ENCODE data around the gene SORL1. TPM values are rescaled to one million over a fixed set of nuclear protein-coding genes. Genes with fewer than 3 reads are reported as not detected.

Gene SORL1
- total RNA-seq, 1 donor from 2014 or later = 46.0 TPM

- peaks cover 12% of the 10 kb centered on the region for H3K4me1 Mint-ChIP-seq
- TF ChIP-seq EZH2phosphoT487 (IDR thresholded peaks at IDR 0.05) (no peak), EZH2 (IDR thresholded peaks at IDR 0.05) (no peak)
- TF ChIP-seq, protein P1, sequence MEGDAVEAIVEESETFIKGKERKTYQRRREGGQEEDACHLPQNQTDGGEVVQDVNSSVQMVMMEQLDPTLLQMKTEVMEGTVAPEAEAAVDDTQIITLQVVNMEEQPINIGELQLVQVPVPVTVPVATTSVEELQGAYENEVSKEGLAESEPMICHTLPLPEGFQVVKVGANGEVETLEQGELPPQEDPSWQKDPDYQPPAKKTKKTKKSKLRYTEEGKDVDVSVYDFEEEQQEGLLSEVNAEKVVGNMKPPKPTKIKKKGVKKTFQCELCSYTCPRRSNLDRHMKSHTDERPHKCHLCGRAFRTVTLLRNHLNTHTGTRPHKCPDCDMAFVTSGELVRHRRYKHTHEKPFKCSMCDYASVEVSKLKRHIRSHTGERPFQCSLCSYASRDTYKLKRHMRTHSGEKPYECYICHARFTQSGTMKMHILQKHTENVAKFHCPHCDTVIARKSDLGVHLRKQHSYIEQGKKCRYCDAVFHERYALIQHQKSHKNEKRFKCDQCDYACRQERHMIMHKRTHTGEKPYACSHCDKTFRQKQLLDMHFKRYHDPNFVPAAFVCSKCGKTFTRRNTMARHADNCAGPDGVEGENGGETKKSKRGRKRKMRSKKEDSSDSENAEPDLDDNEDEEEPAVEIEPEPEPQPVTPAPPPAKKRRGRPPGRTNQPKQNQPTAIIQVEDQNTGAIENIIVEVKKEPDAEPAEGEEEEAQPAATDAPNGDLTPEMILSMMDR (IDR thresholded peaks at IDR 0.05) = no peak
- H3K9me3 Mint-ChIP-seq = no peaks in the 10 kb centered on the region
- Histone ChIP-seq H3K4me1 (peaks cover 23% of the 10 kb centered on the region), H2AFZ (replicated peaks) (no peak overlapping the region), H3K36me3 (no peaks in the 10 kb centered on the region), H3F3A (ENCODE audit: low read depth) (peaks cover under 1% of the 10 kb centered on the region), H3K79me2 (ENCODE audit: low read depth) (peaks cover 32% of the 10 kb centered on the region), H3K4me2 (no peak overlapping the region), H3K27ac (no peak overlapping the region), H4K20me1 (ENCODE audit: low read depth) (peaks cover 15% of the 10 kb centered on the region), H3K9me3 (ENCODE audit: low read depth) (no peaks in the 10 kb centered on the region), H3K9ac (no peak overlapping the region), H3K27me3 (no peaks in the 10 kb centered on the region), H3K4me3 (no peak overlapping the region)
- no peak overlapping the region for H3K27ac Mint-ChIP-seq
- no peak overlapping the region for H3K4me3 Mint-ChIP-seq
- H3K27me3 Mint-ChIP-seq (ENCODE audit: insufficient read depth, low read depth) = peaks cover 2% of the 10 kb centered on the region
- DNase-seq (ENCODE audit: low spot score) = no peak
- peaks cover 7% of the 10 kb centered on the region for H3K36me3 Mint-ChIP-seq
Measured at GRCh38 chr11:121472312-121472711, 20.2 kb downstream of the SORL1 start.

DNA sequence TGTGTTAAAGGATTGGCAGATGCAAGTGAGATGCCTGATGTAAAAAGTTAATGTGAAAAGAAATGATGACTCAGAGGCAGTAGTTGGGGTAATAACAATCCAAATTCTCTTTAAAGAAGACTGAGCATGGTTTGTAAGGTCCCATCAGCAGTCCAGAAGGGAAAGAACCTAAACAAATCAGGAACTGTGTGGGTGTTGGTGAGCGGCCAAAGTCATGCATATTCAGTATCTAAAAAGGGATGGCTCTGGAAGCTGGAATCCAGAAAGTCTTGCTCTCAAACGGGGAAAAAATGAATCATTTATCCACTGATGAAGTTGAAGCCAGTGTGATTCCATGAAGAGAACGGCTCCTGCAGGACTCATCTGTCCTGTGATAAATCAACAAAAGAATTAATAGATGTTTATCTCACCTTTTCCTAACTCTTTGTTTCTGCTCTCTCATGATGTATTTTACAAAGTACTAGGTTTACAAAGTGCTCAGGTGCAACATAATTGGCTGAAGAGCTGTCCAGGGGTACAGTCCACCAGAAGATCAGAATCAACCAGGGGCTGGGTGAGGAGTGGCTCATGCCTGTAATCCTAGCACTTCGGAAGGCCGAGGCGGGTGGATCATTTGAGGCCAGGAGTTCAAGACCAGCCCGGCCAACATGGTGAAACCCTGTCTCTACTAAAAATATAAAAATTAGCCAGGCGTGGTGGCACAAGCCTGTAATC is 21.1 kb downstream of the SORL1 start:
- peaks cover 9% of the 10 kb centered on the region for H4K20me1 ChIP-seq (ENCODE audit: low read depth)
- peaks cover 4% of the 10 kb centered on the region for H3K27me3 Mint-ChIP-seq (ENCODE audit: insufficient read depth, low read depth)
- no peaks in the 10 kb centered on the region for H3K36me3 ChIP-seq
- H3K27ac ChIP-seq = no peak overlapping the region
- no peak overlapping the region for H3K4me2 ChIP-seq
- H2AFZ ChIP-seq (replicated peaks) = no peak overlapping the region
- no peak overlapping the region for H3K9ac ChIP-seq
- TF ChIP-seq, protein P1 (IDR thresholded peaks at IDR 0.05) = no peak
- TF ChIP-seq EZH2 (IDR thresholded peaks at IDR 0.05) = no peak
- no peak for TF ChIP-seq EZH2phosphoT487 (IDR thresholded peaks at IDR 0.05)
- no peaks in the 10 kb centered on the region for H3K9me3 Mint-ChIP-seq
- H3K4me1 ChIP-seq = peaks cover 18% of the 10 kb centered on the region
- H3F3A ChIP-seq (ENCODE audit: low read depth) = peaks cover 7% of the 10 kb centered on the region
- H3K4me3 ChIP-seq = no peak overlapping the region
- H3K36me3 Mint-ChIP-seq = peaks cover 7% of the 10 kb centered on the region
- H3K4me3 Mint-ChIP-seq = no peak overlapping the region
- no peaks in the 10 kb centered on the region for H3K27me3 ChIP-seq
- H3K4me1 Mint-ChIP-seq = peaks cover 8% of the 10 kb centered on the region
- H3K9me3 ChIP-seq (ENCODE audit: low read depth) = no peaks in the 10 kb centered on the region
- no peak overlapping the region for H3K27ac Mint-ChIP-seq
- DNase-seq (ENCODE audit: low spot score) = no peak
- H3K79me2 ChIP-seq (ENCODE audit: low read depth) = peaks cover 23% of the 10 kb centered on the region

DNA sequence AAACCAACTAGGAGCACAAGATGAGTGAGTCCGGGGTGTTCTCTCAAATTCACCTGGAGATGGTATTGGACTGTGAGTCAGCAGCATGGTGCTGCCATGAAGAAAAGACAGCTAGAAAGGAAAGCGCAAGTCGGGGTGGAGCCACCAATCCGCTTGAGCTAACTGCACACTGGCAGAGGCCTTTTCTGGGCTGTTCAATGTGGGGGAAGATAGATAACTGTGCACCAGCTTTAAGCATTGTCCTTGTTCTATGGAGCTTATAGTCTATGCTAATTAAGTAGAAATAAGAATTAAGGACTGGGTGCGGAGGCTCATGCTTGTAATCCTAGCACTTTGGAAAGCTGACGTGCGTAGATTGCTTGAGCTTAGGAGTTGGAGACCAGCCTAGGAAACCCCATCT is 22.6 kb downstream of the SORL1 start:
- peaks cover 23% of the 10 kb centered on the region for H3K4me1 Mint-ChIP-seq
- H3K36me3 Mint-ChIP-seq = peaks cover 7% of the 10 kb centered on the region

More for the DNA sequence above, 22.6 kb downstream of the SORL1 start:
- Histone ChIP-seq H3K36me3 (no peaks in the 10 kb centered on the region), H3K4me3 (no peak overlapping the region), H2AFZ (replicated peaks) (no peak overlapping the region), H4K20me1 (ENCODE audit: low read depth) (no peaks in the 10 kb centered on the region), H3K27ac (no peak overlapping the region), H3F3A (ENCODE audit: low read depth) (peaks cover 22% of the 10 kb centered on the region), H3K4me2 (no peak overlapping the region), H3K9me3 (ENCODE audit: low read depth) (no peaks in the 10 kb centered on the region), H3K9ac (no peak overlapping the region), H3K4me1 (peaks cover 23% of the 10 kb centered on the region), H3K79me2 (ENCODE audit: low read depth) (peaks cover 8% of the 10 kb centered on the region), H3K27me3 (no peaks in the 10 kb centered on the region)
- DNase-seq (ENCODE audit: low spot score) = no peak
- Mint-ChIP-seq H3K27ac (no peak overlapping the region), H3K27me3 (ENCODE audit: insufficient read depth, low read depth) (peaks cover 8% of the 10 kb centered on the region), H3K4me3 (no peak overlapping the region), H3K9me3 (peaks cover 2% of the 10 kb centered on the region)
- TF ChIP-seq EZH2 (IDR thresholded peaks at IDR 0.05) (no peak), EZH2phosphoT487 (IDR thresholded peaks at IDR 0.05) (no peak)
- TF ChIP-seq, protein P1 (IDR thresholded peaks at IDR 0.05) = no peak
